RWPE2 (cell line): ENCODE results near the gene IL25.
A peak's percentile ranks its signal among the peaks of the same experiment; 100 is the strongest.

Experiments
- ATAC-seq: fragments of 200-7000 bp; cut with Tn5 transposase; 3 replicates; pipeline ENCODE4 v1.9.1; 2021; ENCODE audit warnings: low read depth
- DNase-seq: peaks from one replicate; pipeline ENCODE4 v3.0.0-alpha.2; 2020; ENCODE audit warnings: low spot score
- H3K27ac ChIP-seq: fragments of 450-650 bp; 2 replicates; pipeline ENCODE4 v1.5.1; 2017; ENCODE audit warnings: mild to moderate bottlenecking; ENCODE audit not compliant: poor library complexity, severe bottlenecking
- H3K27me3 ChIP-seq: fragments of 250-450 bp; sonication (Bioruptor Pico); 2 replicates; pipeline ENCODE4 v1.5.1; 2021; ENCODE audit warnings: mild to moderate bottlenecking, moderate library complexity; ENCODE audit not compliant: insufficient read depth, poor library complexity, severe bottlenecking
- H3K36me3 ChIP-seq: fragments of 250-450 bp; sonication (Bioruptor Pico); 2 replicates; pipeline ENCODE4 v1.5.1; 2020; ENCODE audit warnings: low read depth, mild to moderate bottlenecking, moderate library complexity
- H3K4me1 ChIP-seq: fragments of 250-450 bp; sonication (Bioruptor Pico); 2 replicates; pipeline ENCODE4 v1.5.1; 2021; ENCODE audit warnings: mild to moderate bottlenecking, moderate library complexity; ENCODE audit not compliant: insufficient read depth, poor library complexity, severe bottlenecking
- H3K4me3 ChIP-seq: fragments of 250-450 bp; sonication (Bioruptor Pico); 2 replicates; pipeline ENCODE4 v1.5.1; 2021; ENCODE audit warnings: mild to moderate bottlenecking, moderate library complexity; ENCODE audit not compliant: severe bottlenecking
- H3K9me3 ChIP-seq: fragments of 250-450 bp; sonication (Bioruptor Pico); 2 replicates; pipeline ENCODE4 v1.5.1; 2021; ENCODE audit warnings: mild to moderate bottlenecking, moderate library complexity; ENCODE audit not compliant: severe bottlenecking
- TF ChIP-seq, protein P1 (sequence below): fragments of 450-650 bp; IDR thresholded peaks from one replicate; pipeline ENCODE4 v1.5.1; 2017; ENCODE audit warnings: mild to moderate bottlenecking, moderate library complexity; ENCODE audit not compliant: poor library complexity, severe bottlenecking

Gene IL25

DNA sequence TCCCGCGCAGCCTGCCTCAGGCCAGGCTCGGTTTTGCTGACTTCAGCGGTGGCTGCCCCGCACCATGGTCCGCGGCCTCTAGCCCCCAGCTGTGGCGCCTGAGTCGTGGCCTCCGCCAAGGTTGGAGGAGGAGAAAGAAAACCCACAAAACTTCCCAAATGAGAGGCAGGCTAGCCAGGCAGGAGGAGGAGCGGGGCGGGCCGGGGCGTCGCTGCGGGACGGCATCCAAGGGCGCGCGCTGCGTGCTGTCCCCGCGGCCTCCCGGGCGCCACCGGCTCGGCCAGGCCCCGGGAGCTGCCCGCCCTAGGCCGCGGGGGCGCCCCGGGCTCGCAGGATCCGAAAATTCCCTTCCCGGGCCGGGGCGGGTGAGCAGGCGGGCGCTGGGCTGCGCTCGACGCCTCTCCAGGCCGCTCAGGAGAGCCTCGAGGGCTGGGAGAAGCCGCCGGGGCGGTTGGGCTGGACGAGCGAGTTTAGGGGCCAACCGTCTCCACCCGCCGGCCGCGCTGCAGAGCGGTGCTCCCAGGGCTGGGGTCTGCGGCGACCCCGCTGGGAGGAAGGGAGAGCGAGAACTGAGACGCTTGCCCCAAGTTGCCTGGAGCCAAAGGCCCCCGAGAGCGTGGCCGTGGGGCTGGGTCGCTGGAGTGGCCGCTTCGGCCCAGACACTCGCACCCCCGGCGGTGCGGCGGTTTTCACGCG is 7.4 kb upstream of the IL25 start, which contains the start of gene EFS:
Gene EFS (minus strand): TSS at position 137 of the 696 bp plus-strand sequence. CDS start 147 bp downstream, outside the sequence.
- H3K27ac ChIP-seq = peak within 1 kb of the TSS; percentile 54
- H3K9me3 ChIP-seq = no peaks in the 10 kb centered on the region
- ATAC-seq (peak; percentile 7), DNase-seq (no peak)
- peaks cover 6% of the 10 kb centered on the region for H3K4me1 ChIP-seq
- no peaks in the 10 kb centered on the region; the same call in 1 of the 2 replicates for H3K36me3 ChIP-seq
- TF ChIP-seq, protein P1, sequence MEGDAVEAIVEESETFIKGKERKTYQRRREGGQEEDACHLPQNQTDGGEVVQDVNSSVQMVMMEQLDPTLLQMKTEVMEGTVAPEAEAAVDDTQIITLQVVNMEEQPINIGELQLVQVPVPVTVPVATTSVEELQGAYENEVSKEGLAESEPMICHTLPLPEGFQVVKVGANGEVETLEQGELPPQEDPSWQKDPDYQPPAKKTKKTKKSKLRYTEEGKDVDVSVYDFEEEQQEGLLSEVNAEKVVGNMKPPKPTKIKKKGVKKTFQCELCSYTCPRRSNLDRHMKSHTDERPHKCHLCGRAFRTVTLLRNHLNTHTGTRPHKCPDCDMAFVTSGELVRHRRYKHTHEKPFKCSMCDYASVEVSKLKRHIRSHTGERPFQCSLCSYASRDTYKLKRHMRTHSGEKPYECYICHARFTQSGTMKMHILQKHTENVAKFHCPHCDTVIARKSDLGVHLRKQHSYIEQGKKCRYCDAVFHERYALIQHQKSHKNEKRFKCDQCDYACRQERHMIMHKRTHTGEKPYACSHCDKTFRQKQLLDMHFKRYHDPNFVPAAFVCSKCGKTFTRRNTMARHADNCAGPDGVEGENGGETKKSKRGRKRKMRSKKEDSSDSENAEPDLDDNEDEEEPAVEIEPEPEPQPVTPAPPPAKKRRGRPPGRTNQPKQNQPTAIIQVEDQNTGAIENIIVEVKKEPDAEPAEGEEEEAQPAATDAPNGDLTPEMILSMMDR = no peak
- H3K4me3 ChIP-seq = peak within 1 kb of the TSS; percentile 45
- no peaks in the 10 kb centered on the region for H3K27me3 ChIP-seq

DNA sequence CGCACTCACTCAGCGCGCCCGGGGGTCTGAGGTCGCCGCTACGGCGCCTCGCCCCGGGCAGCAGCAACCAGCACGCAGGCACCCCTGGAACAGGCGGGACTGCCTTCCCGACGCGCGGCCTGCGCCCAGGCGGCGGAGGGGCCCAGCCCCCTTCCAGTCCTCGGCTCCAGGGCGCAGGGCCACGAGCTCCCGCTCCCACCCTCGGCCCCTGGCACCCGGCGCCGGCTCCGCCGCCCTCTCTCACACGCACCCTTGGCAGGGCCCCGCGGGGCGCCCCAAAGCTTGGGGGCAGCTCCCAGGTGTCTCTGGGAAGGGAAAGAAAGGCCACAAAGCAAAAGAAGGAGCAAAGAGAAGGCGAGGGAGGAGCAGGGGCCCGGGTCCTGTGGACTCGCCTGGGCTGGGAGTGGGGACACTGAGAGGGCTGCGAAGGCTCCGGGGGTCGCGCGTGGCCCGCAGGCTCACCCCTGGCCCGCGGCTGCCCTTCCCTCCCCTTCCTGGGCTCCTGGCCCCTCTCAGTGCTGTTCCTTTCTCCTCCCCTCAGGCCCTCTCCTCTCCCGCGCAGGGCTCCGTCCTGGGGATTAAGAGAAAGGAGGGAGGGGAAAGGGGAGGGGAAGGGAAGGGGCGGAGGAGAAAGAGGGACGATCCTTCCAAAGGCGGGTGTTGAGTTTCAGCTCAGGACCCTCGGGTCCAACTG is 6.7 kb upstream of the IL25 start:
- Histone ChIP-seq H3K27ac (peak overlapping the region; percentile 54), H3K36me3 (no peaks in the 10 kb centered on the region; the same call in 1 of the 2 replicates), H3K4me1 (peaks cover 6% of the 10 kb centered on the region), H3K4me3 (peak overlapping the region; percentile 45), H3K27me3 (no peaks in the 10 kb centered on the region), H3K9me3 (no peaks in the 10 kb centered on the region)
- ATAC-seq = peak; percentile 74
- TF ChIP-seq, protein P1 = no peak
- DNase-seq = no peak

DNA sequence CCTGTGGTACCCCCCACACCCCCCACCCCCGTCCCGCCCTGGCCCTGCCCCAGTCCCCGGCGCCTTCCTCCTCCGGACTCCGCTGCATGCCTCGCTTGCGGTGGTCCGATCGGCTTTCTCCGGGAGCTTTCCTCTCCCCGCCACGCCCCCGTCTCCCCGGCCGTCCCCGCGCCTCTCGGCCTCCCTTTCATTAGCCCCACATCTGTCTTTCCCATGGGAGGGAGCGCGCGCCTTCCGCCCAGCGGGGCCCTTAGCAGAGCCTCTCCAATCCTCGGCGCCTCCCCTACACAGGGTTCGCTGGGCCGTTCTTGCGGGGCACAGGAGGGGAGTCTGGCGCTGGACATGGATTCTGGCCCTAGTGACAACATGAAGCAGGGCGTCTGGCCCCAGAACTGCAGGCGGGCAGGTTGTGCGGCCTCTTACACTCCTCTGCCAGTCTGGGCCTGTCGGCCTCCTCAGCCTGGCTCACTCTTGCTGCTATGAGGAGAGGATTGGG is 6.1 kb upstream of the IL25 start:
- TF ChIP-seq, protein P1 = no peak
- Histone ChIP-seq H3K27me3 (no peaks in the 10 kb centered on the region), H3K4me3 (peak overlapping the region; percentile 45)

DNA sequence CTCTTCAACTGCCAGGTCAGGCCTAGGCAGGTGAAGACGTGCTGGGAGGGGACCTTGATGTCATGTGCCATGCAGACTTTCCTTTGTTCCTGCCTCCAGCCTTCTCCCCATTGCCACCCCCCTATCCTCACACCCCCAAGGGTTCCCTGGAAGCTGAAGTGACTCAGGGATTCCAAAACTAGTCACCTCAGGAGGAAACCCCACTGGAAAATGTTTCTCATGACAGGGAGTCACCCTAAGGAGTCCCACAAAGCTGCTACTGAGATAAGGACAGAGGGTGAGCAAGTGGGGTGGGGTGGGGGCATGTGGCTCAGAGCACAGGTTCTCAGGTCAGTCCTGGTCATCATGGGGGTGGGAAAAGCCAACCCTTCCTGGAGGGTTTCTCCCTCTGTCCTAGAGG is 2.4 kb upstream of the IL25 start:
- peaks cover 6% of the 10 kb centered on the region for H3K4me1 ChIP-seq
- TF ChIP-seq, protein P1 = no peak
- ATAC-seq (no peak), DNase-seq (no peak)
- no peaks in the 10 kb centered on the region for H3K9me3 ChIP-seq
- no peaks in the 10 kb centered on the region for H3K36me3 ChIP-seq
- no peak overlapping the region for H3K4me3 ChIP-seq
- no peaks in the 10 kb centered on the region for H3K27me3 ChIP-seq
- H3K27ac ChIP-seq = no peak overlapping the region

More for the DNA sequence above, 6.1 kb upstream of the IL25 start:
- DNase-seq = peak; percentile 83
- peak; percentile 70 for ATAC-seq
- Histone ChIP-seq H3K9me3 (no peaks in the 10 kb centered on the region), H3K4me1 (peaks cover 6% of the 10 kb centered on the region), H3K27ac (peak overlapping the region; percentile 54), H3K36me3 (no peaks in the 10 kb centered on the region; the same call in 1 of the 2 replicates)

DNA sequence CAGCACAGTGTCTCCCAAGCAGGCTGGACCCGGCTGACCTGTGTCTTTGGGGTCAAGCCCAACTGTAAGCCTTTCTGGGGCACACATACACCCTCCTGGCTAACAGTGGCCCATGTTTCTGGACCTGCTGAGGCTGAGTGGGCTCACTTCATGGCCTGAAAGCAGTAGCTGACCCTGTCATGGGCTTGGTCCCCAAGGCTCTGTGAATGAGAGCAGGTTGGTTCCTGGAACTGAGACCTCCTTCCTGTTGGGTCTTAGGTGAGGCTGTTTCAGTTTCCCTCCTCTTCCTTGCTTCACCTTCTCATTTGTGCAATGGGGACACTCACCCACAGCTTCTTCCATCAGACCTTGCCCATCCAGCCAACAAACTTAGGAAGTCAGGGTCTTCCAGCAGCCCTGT is 744 bp upstream of the IL25 start:
- TF ChIP-seq, protein P1 = no peak
- no peaks in the 10 kb centered on the region for H3K36me3 ChIP-seq
- DNase-seq (no peak), ATAC-seq (no peak)
- H3K4me1 ChIP-seq = peaks cover 1% of the 10 kb centered on the region
- H3K27ac ChIP-seq = no peak overlapping the region
- no peaks in the 10 kb centered on the region for H3K9me3 ChIP-seq
- no peaks in the 10 kb centered on the region for H3K27me3 ChIP-seq
- no peak overlapping the region for H3K4me3 ChIP-seq
